Cardiac septum (tissue), 1 donor: ENCODE data around the gene CEP63. TPM values are rescaled to one million over a fixed set of nuclear protein-coding genes. Genes with fewer than 3 reads are reported as not detected.

Experiments used
- DNase-seq: peaks from one replicate; pipeline ENCODE4 v3.0.0-alpha.2; 2020; ENCODE audit warnings: low spot score
- intact Hi-C: fragments of 100-400 bp; cut with DNase I; formaldehyde crosslinking; loops from one replicate; pipeline ENCODE4 v1.14.0; 2022
- total RNA-seq: library from RNA; stranded (reverse); fragmentation: NEBNext Ultra II Directional; extraction: Animal tissue kit (Norgen Biotek cat#: 25700); gene quantifications from one replicate; pipeline ENCODE4 v1.2.1, GENCODE V29; 2021
- donor health status: DM: no; HTN: no; CAD: no.

Gene CEP63
- total RNA-seq, 1 donor from 2014 or later: 32.1 TPM

DNA sequence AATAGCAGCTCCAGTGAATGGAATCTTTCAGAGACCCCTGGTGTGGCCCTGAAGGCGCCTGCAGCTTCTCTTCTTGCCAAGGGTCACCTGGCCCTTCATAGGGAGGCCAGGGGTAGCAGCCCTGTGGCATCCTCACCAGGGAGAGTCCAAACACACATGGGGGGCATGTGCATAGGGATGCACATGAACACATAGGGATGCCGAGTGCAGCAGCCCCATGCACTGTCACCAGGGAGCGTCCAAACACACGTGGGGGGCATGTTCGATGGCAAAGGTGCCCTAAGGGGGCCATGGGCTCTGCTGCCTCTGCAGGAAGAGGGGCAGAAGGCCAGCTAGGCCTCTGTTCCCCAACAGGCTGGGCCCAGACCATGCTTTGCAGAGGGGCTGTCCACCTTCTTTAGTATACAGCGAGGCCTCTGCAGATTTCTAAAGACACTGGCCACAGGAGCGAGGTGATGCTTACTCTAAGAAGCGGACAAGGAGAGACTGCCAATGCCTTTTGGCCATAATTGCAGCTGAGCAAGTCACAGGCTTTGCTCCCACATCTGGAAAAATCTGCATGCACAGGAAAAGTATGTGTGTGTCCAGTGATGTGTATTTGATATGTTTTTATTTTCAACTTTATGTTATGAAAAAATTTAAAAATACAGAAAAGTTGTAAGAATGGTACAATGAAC, 21.0 kb upstream of the CEP63 start:
- no peak for DNase-seq
- intact Hi-C loops: loop anchor here (5.0 kb wide), 1 partner anchor 93 kb away; the partner anchor contains the start of gene AMOTL2

- intact Hi-C loops: no loop called here
- DNase-seq: no peak
Measured at GRCh38 chr3:134466331-134466730, 19.5 kb upstream of the CEP63 start.

GRCh38 chr3:134468519-134468918, 17.3 kb upstream of the CEP63 start:
- intact Hi-C loops: no loop called here
- DNase-seq: no peak

DNA sequence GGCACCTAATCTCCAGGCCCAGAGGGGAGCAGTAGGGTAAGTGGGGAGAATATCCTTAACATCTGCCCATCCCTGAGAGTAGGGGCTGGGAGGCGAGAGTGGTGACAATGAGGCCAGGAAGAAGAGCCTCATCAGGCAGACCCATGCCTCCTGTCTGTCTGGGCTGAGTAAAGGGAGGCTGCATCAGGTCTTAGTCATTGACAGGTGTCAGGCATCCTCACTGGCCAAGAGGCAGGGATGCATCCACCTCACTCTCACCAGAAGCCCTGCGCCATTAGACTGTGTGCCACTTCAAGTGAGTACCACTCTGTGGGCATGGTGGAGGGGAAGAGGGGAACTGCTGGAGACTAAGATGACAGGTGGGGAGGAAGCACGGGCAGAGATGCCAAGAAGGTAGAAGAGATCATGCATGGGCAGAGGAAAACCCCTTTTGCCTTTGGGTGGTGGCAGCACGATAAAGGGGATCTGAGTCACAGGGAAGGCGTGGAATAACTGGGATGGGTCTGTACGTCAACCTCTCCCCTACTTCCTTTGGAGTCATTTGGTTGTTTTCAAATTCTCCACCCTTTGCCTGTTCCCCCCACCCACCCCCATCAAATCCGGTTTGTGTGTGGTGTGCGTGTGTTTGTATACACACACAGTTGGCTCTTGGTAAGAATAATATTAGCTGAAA, 14.2 kb upstream of the CEP63 start:
- intact Hi-C loops: no loop called here
- DNase-seq: no peak

DNA sequence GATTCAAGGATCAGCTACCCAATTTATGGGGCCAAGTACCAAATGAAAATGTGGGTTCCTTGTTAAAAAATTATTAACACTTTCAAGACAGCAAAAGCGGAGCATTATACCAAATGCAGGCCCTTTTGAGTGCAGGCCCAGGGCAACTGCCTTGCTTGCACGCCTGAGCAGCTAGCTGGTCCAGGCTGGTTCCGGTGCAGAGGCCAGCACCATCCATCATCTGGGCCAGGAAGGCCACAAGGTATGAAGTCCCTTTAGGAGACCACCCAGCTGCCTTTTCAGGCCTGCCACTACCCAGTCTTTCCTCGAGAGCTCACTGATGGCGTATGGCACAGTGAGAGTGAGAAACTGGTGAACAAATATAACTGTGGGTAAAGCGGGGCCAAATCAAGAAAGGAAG, 13.0 kb upstream of the CEP63 start:
- no peak for DNase-seq
- intact Hi-C loops: no loop called here

GRCh38 chr3:134473868-134474546, 11.8 kb upstream of the CEP63 start:
- no peak for DNase-seq
- intact Hi-C loops: loop anchor here (2.0 kb wide), 1 partner anchor 165 kb away; no protein-coding TSS in a partner anchor

DNA sequence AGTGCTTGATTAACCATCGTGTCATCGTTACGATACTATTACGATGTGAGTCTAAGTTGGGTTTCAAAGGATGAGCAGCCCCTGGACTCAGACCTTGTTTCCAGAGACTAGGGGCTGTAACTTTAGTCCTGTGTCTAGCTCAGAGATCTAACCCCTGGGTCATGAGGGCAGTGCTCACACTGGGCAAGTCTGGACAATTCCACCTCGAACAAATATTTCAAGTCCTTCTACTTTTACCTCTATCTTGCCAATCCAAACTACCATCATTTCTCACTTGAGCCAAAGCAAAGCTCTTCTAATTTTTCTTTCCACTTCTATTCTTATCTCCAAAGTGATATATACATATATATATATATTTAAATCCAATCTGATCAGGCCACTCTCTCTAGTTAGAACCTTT, 10.9 kb upstream of the CEP63 start:
- DNase-seq: no peak
- intact Hi-C loops: loop anchor here (2.0 kb wide), 1 partner anchor 166 kb away; no protein-coding TSS in a partner anchor

DNA sequence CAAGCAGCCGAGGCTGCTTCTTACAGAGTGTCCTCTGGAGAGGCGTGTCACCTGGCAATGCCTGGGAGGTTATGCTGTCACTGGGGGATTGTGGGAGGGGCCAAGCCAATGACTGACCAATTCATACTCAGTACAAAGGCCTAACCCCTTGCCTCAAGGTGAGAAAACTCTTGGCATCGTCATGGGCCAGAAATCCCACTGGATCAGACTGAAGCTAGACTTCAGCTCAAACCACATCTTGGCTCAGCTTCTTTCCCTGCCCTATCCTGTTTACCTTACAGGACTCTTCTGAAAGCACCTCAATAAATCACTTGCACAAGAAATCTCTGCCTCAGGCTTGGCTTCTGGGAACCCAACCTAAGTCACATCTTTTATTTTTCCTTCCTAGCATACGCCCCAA, 9.6 kb upstream of the CEP63 start:
- intact Hi-C loops: loop anchor here (2.0 kb wide), 1 partner anchor 102 kb away; the partner anchor contains the start of gene AMOTL2
- no peak for DNase-seq

- DNase-seq: no peak
- intact Hi-C loops: loop anchor here (2.0 kb wide), 1 partner anchor 102 kb away; the partner anchor contains the start of gene AMOTL2
Measured at GRCh38 chr3:134477002-134477401, 8.9 kb upstream of the CEP63 start.

DNA sequence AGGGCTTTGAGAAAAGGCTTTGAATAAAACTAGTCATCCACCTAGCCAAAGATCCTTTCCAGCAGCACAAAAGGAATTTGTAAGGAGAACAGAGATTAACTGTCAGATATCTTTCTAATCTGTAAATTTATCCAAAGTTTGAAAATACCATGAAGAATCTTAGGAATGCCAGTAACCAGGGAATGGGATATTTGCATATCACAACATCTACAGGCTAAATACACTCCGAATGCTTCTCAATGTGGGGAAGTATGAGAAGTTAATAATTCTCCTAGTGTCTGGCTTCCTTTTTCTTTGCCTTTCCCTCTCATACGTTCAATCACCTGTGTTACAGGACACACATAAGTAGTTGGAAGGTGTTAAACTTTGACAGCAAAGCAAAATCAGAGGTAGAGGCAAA, 7.9 kb upstream of the CEP63 start:
- DNase-seq: no peak
- intact Hi-C loops: loop anchor here (2.0 kb wide), 2 partner anchors 103 to 265 kb away; partner anchors contain the start of gene AMOTL2

GRCh38 chr3:134480546-134480945, 5.3 kb upstream of the CEP63 start:
- DNase-seq: no peak
- intact Hi-C loops: loop anchor here (10.0 kb wide), 1 partner anchor 676 kb away; the partner anchor contains the start of gene SRPRB

DNA sequence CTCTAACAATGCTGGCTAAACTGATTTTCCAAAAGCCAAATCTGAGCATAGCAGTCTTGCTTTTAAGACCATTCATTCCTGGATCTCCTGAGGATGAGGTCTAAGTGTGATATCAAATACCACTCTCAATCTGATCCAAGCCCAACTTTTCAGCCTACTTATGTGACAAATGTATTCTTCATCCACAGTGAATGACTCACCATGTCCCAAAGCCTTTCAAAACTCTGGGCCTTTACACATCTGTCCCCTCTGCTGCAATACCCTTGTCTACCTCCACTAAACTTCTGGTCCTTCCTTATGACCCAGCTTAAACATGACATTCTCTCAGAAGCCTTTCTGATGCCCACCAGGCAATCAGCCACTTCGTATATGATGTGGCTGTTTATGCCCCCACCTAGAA, 4.7 kb upstream of the CEP63 start:
- intact Hi-C loops: loop anchor here (10.0 kb wide), 1 partner anchor 676 kb away; the partner anchor contains the start of gene SRPRB
- DNase-seq: no peak

- DNase-seq: no peak
- intact Hi-C loops: loop anchor here (10.0 kb wide), 1 partner anchor 678 kb away; the partner anchor contains the start of gene SRPRB
Measured at GRCh38 chr3:134482622-134483021, 3.2 kb upstream of the CEP63 start.

DNA sequence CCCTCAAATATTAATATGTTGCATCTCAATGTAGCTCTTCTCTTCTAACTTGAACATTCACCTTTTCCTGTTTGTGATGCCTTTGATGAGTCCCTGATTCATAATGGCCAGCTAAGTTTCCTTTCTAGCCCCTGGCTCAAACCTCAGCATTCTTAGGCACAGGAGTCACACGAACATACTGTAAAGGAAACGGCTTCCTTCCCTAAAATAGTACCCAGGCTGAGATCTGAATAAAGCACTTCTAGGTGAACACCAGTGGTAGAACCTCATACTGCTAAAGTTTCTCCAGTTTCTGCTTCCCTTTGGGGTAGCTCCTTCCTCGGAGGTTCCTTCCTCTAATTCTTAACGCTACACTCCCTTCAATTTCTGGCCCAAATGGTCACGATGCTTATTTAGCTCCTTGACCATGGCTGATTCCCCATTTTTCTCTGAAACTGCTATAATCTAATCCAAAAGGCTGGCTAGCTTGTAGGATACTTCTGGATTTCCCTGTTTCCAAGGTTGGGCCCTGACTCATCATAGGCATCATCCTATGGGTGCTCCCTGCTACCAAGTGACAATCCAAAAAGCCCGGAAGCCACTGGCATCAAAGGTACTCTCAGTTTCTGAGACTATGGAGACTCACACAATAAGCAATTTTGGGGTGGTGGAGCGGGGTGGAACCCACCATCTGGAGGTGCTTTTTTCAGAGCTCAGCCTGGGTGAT, 2.5 kb upstream of the CEP63 start:
- no peak for DNase-seq
- intact Hi-C loops: loop anchor here (10.0 kb wide), 1 partner anchor 679 kb away; the partner anchor contains the start of gene SRPRB

- no peak for DNase-seq
Measured at GRCh38 chr3:134485075-134485717, 661 bp upstream of the CEP63 start.

DNA sequence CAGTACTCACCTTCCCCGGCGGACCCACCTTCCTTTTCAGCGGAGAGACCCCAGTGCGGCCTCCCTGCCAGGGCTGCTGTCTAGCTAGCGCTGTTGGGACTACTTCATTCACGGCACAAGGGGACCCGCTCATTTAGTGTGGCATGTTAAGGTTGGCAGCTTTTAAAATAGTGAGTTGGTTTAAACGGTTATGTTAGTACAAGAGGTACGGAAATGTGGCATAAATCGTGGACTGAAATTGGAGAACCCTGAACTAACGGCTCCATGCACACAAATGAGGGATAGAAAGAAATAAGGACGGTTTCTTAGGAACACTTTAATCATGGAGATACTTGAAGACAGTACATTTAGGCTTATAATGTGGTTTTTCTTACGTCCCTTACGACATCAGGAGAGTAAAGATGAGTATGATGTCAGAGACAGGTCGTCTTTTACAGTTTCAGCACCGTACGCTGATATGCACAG, 752 bp downstream of the CEP63 start:
- intact Hi-C loops: loop anchor here (10.0 kb wide), 1 partner anchor 682 kb away; the partner anchor contains the start of gene SRPRB
- no peak for DNase-seq

More at GRCh38 chr3:134485075-134485717, 661 bp upstream of the CEP63 start:
- intact Hi-C loops: loop anchor here (10.0 kb wide), 1 partner anchor 680 kb away; the partner anchor contains the start of gene SRPRB

GRCh38 chr3:134487406-134487805, 1.5 kb downstream of the CEP63 start:
- DNase-seq: no peak
- intact Hi-C loops: loop anchor here (10.0 kb wide), 1 partner anchor 683 kb away; the partner anchor contains the start of gene SRPRB

DNA sequence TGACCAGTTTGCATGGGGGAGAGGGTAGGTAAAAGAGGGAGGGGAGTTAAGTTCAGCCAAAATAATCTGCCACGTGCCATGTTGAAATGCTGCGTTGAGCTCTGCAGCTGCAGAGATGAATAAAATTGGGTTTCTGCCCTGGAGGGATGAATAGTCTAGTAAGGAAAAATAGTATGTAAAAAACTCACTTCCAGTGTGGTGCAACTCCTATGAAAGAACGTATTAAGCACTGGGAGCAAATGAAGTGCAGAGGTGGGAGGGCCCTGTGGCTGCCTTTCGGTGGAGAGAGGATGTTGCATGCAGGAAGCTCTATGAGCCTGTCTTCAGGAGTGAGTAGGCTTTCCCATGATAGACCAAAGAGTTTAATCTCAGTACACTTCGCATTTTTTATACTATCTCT, 8.6 kb downstream of the CEP63 start:
- intact Hi-C loops: no loop called here
- no peak for DNase-seq

DNA sequence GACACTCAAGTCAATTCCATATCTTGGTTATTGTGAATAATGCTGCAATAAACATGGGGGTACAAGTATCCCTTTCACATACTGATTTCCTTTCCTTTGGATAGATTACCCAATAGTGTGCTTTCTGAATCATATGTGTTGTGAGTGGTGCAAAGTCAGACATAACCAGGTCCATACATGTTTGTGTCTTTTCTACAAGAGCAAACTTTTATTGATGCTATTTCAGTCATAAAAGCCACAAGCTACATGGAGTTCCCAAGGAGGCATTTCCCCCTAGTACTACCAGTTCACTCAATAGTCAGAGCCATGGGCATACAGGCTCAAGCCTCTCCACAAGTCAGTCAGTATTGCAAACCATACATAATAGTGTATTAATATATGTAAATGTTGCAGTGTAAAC, 10.1 kb downstream of the CEP63 start:
- no peak for DNase-seq
- intact Hi-C loops: no loop called here
